ENCODE data around the gene TBC1D25.

Gene TBC1D25

GRCh38 chrX:48532161-48532560 lies 7.4 kb upstream of the TBC1D25 start:
- TF ChIP-seq CTCF (IDR thresholded peaks at IDR 0.05; ENCODE audit: low read depth, low read length): no peak
- no peak for DNase-seq (ENCODE audit: low read depth, low spot score)
- in situ Hi-C loops (cut with HindIII; ENCODE audit: low sequenced_read_pairs): no loop called here
- H3K4me3 ChIP-seq (ENCODE audit: low read depth, low read length): no peak overlapping the region

DNA sequence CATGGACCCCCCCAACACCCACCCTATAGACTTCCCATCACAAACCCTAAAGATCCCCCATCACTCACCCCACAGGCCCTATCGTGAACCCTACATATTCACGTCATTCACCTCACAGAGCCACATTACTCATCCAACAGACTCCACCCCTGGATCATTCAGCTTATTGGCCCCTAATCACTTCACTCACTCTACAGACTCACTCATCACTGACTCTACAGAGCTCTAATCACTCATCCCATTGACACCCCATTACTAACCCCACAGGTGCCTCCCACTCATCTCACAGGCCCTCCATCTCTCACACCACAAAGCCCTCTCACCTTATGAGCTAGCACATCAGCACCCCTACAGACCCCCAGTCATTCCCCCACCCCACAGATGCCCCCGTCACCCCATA lies 6.3 kb upstream of the TBC1D25 start:
- no peak for TF ChIP-seq CTCF (IDR thresholded peaks at IDR 0.05; ENCODE audit: low read depth, low read length)
- in situ Hi-C loops (cut with HindIII; ENCODE audit: low sequenced_read_pairs): no loop called here
- H3K4me3 ChIP-seq (ENCODE audit: low read depth, low read length): no peak overlapping the region
- no peak for DNase-seq (ENCODE audit: low read depth, low spot score)

- H3K4me3 ChIP-seq (ENCODE audit: low read depth, low read length): peak overlapping the region; percentile 65
Measured at GRCh38 chrX:48538641-48539344, 721 bp upstream of the TBC1D25 start.

GRCh38 chrX:48540028-48540375 lies 488 bp downstream of the TBC1D25 start:
- peak overlapping the region; percentile 65 for H3K4me3 ChIP-seq (ENCODE audit: low read depth, low read length)
- peak; percentile 36 for DNase-seq (ENCODE audit: low read depth, low spot score)
- in situ Hi-C loops (cut with HindIII; ENCODE audit: low sequenced_read_pairs): no loop called here
- TF ChIP-seq CTCF (IDR thresholded peaks at IDR 0.05; ENCODE audit: low read depth, low read length): no peak

More at GRCh38 chrX:48538641-48539344, 721 bp upstream of the TBC1D25 start:
- no peak for DNase-seq (ENCODE audit: low read depth, low spot score)
- no peak for TF ChIP-seq CTCF (IDR thresholded peaks at IDR 0.05; ENCODE audit: low read depth, low read length)
- in situ Hi-C loops (cut with HindIII; ENCODE audit: low sequenced_read_pairs): no loop called here

- no peak for DNase-seq (ENCODE audit: low read depth, low spot score)
- in situ Hi-C loops (cut with HindIII; ENCODE audit: low sequenced_read_pairs): no loop called here
- no peak for TF ChIP-seq CTCF (IDR thresholded peaks at IDR 0.05; ENCODE audit: low read depth, low read length)
- H3K4me3 ChIP-seq (ENCODE audit: low read depth, low read length): peak overlapping the region; percentile 65
Measured at GRCh38 chrX:48540480-48540879, 966 bp downstream of the TBC1D25 start.

DNA sequence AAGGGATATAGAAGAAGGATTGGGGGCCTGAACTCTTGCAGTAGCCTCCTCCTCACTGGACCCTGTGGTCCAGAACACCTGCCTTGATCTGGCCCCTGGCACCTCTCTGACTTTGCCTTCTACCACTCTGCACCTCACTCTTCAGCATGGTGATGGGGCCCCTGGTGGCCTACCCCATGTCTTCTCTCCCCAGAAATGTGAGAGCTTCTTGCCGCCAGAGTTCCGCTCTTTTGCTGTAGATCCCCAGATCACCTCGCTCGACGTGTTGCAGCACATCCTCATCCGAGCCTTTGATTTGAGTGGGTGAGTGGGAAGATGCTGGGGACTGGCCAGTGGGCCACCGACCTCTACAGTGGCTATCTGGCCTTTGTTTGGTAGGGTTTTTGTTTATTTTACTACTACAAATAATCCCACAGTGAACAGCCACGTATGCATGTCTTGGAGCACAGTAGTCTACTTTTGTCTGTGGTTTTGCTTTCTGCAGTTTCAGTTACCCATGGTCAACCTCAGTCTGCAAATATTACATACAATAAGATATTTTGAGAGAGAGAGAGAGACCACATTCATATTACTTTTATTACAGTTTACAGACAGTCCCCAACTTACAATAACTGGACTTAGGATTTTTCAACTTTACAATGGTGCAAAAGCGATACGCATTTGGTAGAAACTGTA lies 1.8 kb downstream of the TBC1D25 start:
- no peak overlapping the region for H3K4me3 ChIP-seq (ENCODE audit: low read depth, low read length)
- TF ChIP-seq CTCF (IDR thresholded peaks at IDR 0.05; ENCODE audit: low read depth, low read length): no peak
- no peak for DNase-seq (ENCODE audit: low read depth, low spot score)
- in situ Hi-C loops (cut with HindIII; ENCODE audit: low sequenced_read_pairs): no loop called here
